HG02970 (cell line): ENCODE results near the gene BBS5.
"Not testable (repeated sequence)": the region's sequence is repeated elsewhere in the genome, so short reads cannot be mapped to it uniquely, and the experiment has no call there.

Experiments used
- ATAC-seq: cut with Tn5 transposase; IDR thresholded peaks from one replicate; pipeline ENCODE4 v1.9.1; 2021; ENCODE audit warnings: mild to moderate bottlenecking, moderate library complexity, moderate number of reproducible peaks; ENCODE audit not compliant: unreplicated experiment, low FRiP score

Gene BBS5

DNA sequence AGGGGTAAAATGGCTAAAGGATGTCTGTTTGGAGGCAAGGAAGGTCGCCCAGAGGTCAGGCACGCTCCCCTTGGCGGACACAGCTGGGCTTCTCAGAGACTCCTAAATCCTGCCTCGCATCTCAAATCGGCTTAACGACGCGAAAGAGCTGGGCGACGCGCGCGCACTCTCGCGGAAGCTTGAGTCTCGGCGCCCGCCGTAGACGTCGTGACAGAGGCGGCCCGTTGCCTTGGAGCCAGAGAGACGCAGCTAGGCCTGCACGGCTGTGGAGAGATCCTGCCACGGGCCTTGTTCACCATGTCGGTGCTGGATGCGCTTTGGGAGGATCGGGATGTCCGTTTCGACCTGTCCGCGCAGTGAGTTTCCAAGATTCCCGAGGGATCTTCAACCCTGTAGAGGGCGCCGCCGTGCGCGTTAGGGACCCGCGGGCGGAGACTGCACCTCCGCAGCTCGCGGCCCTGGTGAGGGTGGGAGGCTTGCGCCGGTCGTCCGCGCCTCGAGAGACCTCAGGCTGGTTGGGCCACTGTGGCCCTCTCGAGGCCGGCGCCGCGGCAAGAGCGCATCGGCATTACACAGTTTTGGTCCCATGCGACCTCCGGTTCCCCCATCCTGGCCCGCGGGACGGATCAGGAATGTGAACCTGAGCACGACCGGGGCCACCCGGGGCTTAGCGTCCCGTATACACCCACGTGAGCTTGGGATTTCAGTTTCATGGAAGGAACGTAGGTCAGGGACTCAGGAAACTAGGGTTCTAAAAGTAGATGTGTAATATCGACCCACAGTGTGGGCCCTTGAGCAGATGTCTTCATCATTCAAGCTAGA lies at the start of gene BBS5:
Gene BBS5 (plus strand): TSS at position 238 of the 822 bp plus-strand sequence. CDS start 60 bp downstream, at position 298.
- ATAC-seq, result peak; percentile 79

DNA sequence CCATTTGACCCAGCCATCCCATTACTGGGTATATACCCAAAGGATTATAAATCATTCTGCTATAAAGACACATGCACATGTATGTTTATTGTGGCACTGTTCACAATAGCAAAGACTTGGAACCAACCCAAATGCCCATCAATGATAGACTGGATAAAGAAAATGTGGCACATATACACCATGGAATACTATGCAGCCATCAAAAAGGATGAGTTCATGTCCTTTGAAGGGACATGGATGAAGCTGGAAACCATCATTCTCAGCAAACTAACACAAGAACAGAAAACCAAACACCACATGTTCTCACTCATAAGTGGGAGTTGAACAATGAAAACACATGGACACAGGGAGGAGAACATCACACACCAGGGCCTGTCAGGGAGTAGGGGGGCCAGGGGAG lies 47.5 kb upstream of the BBS5 start:
- not testable (repeated sequence) for ATAC-seq

DNA sequence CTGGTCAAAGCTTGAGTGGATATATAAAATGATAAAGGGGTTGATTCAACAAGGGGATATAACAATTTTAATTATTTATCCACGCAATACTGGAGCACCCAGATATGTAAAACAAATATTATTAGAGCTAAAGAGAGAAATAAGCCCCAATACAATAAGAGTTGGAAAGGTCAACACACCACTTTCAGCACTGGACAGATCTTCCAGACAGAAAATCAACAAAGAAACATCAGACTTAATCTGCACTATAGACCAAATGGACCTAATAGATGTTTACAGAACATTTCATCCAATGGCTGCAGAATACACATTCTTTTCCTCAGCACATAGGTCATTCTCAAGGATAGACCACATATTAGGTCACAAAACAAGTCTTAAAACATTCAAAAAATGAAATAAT lies 45.1 kb upstream of the BBS5 start:
- ATAC-seq, result not testable (repeated sequence)

DNA sequence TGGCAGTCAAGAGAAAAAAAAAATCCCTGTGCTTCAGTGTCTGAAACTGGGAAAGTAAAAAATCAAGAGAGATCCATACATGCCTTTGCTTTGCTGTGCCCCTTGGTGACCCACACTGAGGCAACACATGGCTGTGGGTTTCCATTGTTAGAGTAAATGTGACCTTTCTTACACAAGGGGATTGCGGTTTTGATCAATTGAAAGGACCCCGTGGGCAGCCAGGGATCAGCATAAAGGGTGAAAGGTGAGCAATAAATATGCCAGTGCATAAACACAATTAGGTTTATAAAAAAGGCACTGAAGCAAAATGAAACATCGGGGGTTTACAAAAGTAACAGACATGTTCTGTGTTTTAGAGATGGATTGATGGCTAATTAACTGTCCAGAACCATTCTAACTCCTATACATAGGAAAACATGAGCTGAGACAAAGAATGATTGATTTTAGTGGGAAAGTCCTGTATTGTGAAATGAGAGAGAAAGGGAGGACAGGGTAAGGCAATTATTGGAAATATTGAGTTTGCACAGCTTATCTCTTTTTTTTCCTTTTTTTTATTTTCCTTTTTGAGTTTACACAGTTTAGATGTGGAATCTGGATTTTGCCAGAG lies 40.7 kb upstream of the BBS5 start:
- no peak for ATAC-seq

- ATAC-seq, result no peak
Measured at GRCh38 chr2:169439900-169440299, 39.4 kb upstream of the BBS5 start.

GRCh38 chr2:169446452-169446851 lies 32.8 kb upstream of the BBS5 start:
- no peak for ATAC-seq

- no peak for ATAC-seq
Measured at GRCh38 chr2:169448316-169448715, 31.0 kb upstream of the BBS5 start.

- ATAC-seq, result no peak
Measured at GRCh38 chr2:169448865-169449264, 30.4 kb upstream of the BBS5 start.

DNA sequence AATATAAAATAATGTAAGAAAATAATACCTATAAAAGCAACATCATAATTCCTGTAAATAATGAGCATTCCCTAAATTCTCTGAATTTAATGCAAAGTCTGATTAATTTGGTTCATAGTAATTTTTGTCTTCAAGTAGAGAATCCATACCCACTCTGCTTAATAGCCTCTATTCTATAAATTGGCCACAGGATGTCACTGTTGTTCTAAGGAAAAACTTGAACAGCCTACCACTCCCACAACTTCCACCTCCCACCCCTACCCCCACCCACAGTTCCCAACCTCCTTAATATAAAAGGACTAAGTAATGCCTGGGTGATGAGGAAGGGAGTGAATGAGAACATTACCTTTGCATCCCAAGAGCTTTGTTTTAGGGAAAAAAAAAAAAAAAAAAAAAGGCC lies 27.2 kb upstream of the BBS5 start:
- no peak for ATAC-seq

- not testable (repeated sequence) for ATAC-seq
Measured at GRCh38 chr2:169453044-169453443, 26.2 kb upstream of the BBS5 start.

GRCh38 chr2:169461143-169461542 lies 18.2 kb upstream of the BBS5 start:
- no peak for ATAC-seq

- ATAC-seq, result no peak
Measured at GRCh38 chr2:169462896-169463695, 16.2 kb upstream of the BBS5 start.

GRCh38 chr2:169464466-169464865 lies 14.8 kb upstream of the BBS5 start:
- no peak for ATAC-seq

DNA sequence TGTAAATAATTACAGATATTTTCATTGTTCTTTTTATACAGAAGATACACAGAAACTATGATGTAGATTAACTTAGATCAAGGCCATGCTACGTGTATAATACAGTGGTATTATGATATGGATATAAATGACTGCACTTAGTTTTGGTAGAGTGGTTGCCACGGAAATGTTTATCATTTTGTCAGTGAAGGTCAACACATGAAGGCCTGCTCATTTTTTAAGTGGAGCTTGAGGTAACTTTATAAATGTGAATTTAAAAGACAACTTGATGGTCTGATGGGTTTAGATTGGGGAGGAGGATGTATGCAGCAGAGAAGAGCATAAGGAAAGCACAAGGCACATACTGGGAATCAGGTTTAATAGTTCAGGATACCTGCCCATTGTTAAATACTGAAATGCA lies 14.4 kb upstream of the BBS5 start:
- no peak for ATAC-seq

DNA sequence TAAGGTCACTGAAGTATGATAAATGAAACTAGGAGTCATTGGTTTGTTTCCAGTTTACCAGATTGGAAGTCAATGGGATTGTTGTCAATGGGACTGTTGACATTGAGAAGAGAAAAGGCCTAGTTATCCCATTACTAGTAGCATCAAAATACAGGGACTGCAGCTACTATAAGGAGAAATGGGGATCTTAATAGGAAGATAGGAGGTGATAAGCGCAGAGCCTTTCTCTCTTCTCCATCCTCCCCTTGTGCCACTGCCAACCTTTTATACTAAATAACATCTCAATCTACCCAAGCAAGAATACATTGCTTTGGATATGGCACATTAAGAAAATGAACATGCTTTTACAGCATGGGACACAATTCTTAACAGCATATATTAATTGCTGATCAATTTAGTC lies 10.5 kb upstream of the BBS5 start:
- ATAC-seq, result no peak

DNA sequence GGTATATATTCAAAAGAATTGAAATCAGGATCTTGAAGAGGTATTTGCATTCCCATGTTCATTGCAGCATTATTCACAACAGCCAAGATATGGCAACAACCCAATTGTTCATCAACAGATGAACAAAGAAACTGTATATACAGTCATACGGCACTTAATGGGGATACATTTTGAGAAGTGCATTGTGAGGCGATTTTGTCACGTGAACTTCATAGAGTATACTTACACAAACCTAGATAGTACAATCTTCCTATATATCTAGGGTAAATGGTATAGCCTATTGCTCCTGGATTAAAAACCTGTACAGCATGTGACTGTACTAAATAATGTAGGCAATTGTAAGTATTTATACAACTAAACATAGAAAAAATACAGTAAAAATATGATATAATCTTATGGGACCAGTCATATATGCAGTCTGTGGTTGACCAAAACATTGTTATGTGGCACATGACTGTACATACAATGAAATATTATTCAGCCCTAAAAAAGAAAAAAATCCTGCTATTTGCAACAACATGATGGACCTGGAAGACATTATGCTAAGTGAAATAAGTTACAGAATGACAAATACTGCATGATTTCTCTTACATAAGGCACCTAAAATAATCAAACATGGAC lies 9.2 kb upstream of the BBS5 start:
- ATAC-seq, result no peak

GRCh38 chr2:169472249-169472648 lies 7.0 kb upstream of the BBS5 start:
- no peak for ATAC-seq

DNA sequence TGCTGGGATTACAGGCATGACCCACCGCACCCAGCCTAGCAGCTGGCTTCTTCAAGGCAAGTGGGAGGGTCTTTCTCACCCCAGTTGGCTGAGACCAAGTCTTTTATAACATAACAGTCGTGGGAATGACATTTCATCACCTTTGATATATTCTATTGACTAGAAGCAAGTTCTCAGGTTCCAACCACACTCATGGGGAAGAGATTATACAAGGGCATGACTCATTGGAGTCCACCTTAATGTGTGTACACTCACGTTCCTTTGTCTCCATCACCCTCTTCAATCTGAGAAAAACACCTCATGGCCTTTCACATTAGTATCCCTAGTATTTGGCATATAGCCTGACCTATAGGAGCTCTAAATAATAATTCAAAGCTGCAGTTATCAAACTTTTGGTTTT lies 2.8 kb upstream of the BBS5 start:
- no peak for ATAC-seq

DNA sequence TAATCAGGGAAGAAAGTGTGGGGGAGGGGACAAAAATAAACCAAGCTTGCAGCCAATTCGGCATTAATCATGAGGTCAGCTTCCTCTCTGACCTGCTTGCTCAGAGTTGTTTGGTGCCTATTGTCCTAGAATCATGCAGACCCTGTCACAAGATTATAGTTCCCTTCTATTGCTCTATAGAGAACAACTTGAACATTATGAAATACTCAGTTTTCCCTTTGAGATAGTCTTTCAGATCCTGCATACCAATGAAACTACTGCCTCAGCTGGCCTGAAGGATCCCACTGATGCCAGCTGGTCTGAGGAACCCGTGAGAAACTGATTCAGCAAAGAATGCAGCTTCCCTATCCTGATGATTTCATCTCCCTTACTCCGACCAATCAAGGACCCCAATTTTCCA lies 955 bp upstream of the BBS5 start:
- ATAC-seq, result no peak

DNA sequence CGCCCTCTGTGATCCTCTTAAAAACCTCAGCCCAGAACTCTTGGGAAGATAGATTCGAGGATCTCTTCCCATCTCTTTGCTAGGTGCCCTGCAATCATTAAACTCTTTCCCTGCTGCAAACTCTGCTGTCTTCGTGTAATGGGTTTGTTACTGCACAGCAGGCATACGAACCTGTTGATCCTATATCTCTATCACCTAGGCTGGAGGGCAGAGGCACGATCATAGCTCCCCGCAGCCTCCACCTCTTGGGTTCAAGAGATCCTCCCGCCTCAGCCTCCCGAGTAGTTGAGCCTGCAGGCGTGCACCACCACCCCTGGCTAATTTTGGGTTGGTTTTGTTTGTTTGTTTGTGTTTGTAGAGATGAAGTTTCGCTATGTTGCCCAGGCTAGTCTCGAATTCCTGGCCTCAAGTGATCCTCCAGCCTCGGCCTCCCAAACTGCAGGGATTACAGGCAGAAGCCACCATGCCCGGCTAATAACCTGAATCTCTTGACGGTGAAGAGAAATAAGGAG lies 493 bp upstream of the BBS5 start:
- no peak for ATAC-seq

GRCh38 chr2:169480079-169480465 lies 778 bp downstream of the BBS5 start:
- ATAC-seq, result no peak
